Measurements from ENCODE around the gene PTCD1. TPM values are rescaled to one million over a fixed set of nuclear protein-coding genes. Genes with fewer than 3 reads are reported as not detected.
"Not testable (repeated sequence)": the region's sequence is repeated elsewhere in the genome, so short reads cannot be mapped to it uniquely, and the experiment has no call there.

PTCD1 gene
- total RNA-seq, 1 donor from 2014 or later, result 5.5 TPM

DNA sequence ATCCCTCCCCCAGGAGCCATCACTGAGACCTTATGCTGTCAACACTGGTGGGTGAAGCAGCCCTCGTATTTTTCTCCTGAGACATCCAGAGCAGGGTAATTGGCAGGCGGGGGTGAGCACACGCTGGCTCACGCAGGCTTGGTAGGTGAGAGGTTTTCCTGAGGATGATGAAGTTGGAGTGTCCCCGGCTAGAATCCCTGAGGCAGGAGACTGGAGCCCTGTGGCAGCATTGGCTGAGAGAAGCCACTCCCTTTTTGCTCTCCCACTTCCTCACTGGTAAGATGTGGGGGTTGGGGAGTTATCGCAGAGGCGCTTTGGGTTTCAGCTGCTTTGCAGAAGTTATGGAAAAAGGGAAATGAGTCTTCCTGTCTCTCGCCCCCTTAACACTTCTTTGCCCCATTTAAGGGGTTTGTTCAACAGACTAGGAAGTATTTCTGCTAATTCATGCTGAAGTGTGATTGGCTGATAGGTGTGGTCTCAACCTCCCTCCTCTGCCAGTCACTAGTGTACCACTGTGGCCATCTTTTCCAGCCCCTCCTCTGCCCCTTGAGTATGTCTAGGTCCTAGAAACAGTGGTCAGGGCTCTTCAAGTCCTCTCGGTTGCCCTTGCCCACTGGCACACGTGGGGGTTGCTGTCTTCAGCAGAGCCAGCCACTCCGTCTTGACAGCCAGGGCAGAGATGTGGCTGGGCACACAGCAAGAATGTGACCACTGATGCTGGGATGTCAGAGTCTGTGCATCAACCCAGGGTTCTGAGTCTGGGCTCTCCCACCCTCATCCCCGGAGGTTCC lies 58.4 kb downstream of the PTCD1 start:
- H3K36me3 Mint-ChIP-seq (ENCODE audit: unreplicated experiment), result no peaks in the 10 kb centered on the region
- H3K27ac Mint-ChIP-seq (ENCODE audit: unreplicated experiment), result no peak overlapping the region
- TF ChIP-seq, protein P1, sequence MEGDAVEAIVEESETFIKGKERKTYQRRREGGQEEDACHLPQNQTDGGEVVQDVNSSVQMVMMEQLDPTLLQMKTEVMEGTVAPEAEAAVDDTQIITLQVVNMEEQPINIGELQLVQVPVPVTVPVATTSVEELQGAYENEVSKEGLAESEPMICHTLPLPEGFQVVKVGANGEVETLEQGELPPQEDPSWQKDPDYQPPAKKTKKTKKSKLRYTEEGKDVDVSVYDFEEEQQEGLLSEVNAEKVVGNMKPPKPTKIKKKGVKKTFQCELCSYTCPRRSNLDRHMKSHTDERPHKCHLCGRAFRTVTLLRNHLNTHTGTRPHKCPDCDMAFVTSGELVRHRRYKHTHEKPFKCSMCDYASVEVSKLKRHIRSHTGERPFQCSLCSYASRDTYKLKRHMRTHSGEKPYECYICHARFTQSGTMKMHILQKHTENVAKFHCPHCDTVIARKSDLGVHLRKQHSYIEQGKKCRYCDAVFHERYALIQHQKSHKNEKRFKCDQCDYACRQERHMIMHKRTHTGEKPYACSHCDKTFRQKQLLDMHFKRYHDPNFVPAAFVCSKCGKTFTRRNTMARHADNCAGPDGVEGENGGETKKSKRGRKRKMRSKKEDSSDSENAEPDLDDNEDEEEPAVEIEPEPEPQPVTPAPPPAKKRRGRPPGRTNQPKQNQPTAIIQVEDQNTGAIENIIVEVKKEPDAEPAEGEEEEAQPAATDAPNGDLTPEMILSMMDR (IDR thresholded peaks at IDR 0.05; ENCODE audit: partially characterized antibody, unreplicated experiment), result no peak
- no peak overlapping the region for H3K4me3 Mint-ChIP-seq (ENCODE audit: unreplicated experiment)
- H3K27me3 Mint-ChIP-seq (ENCODE audit: unreplicated experiment), result peaks cover 3% of the 10 kb centered on the region
- peaks cover 4% of the 10 kb centered on the region for H3K9me3 Mint-ChIP-seq (ENCODE audit: unreplicated experiment)
- H3K4me1 Mint-ChIP-seq (ENCODE audit: low read depth, unreplicated experiment), result no peaks in the 10 kb centered on the region
- DNase-seq, result no peak

DNA sequence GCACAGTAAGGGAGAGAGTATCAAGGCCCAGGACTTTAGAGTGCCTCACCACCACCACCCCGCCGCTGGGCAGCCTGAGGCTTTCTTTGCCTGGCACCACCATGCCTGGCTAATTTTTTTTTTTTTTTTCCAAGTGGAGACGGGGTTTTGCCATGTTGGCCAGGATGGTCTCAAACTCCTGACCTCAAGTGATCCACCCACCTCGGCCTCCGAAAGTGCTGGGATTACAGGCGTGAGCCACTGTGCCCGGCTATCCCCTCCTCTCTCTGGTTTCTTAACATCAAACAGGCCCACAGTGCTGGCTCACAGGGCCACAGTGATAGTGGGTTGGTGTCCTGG lies 58.9 kb downstream of the PTCD1 start:
- not testable (repeated sequence) for H3K36me3 Mint-ChIP-seq (ENCODE audit: unreplicated experiment); H3K27ac Mint-ChIP-seq (ENCODE audit: unreplicated experiment); H3K9me3 Mint-ChIP-seq (ENCODE audit: unreplicated experiment); H3K4me1 Mint-ChIP-seq (ENCODE audit: low read depth, unreplicated experiment); H3K27me3 Mint-ChIP-seq (ENCODE audit: unreplicated experiment); H3K4me3 Mint-ChIP-seq (ENCODE audit: unreplicated experiment); DNase-seq

DNA sequence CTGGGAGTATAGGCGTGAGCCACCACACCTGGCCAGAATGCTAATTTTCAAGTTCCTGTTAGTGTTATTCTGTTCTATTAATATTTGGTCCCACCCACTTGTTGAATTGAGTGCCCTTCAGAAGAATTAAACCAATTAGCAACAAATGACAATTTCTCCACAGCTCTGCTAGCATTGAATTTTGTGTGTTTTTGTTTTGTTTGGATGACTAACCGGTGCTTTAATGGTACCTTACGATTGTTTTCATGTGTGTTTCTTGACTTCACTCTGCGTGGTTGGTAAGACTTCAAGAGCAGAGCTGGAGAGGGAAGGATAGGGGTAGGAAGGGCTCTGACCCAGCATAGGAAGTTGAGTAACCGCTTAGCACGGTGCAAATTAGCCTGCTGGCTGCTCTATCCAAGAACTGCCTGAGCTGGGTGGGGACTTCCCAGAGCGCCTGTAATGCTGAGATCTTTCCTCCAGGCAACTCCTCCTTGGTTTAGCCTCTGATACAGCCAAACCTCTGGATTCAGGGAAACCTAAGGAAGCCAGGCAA lies 59.5 kb downstream of the PTCD1 start:
- no peak overlapping the region for H3K27ac Mint-ChIP-seq (ENCODE audit: unreplicated experiment)
- H3K4me3 Mint-ChIP-seq (ENCODE audit: unreplicated experiment), result no peak overlapping the region
- TF ChIP-seq, protein P1 (IDR thresholded peaks at IDR 0.05; ENCODE audit: partially characterized antibody, unreplicated experiment), result no peak
- no peaks in the 10 kb centered on the region for H3K4me1 Mint-ChIP-seq (ENCODE audit: low read depth, unreplicated experiment)
- DNase-seq, result no peak
- peaks cover 4% of the 10 kb centered on the region for H3K9me3 Mint-ChIP-seq (ENCODE audit: unreplicated experiment)
- peaks cover 3% of the 10 kb centered on the region for H3K27me3 Mint-ChIP-seq (ENCODE audit: unreplicated experiment)
- no peaks in the 10 kb centered on the region for H3K36me3 Mint-ChIP-seq (ENCODE audit: unreplicated experiment)

DNA sequence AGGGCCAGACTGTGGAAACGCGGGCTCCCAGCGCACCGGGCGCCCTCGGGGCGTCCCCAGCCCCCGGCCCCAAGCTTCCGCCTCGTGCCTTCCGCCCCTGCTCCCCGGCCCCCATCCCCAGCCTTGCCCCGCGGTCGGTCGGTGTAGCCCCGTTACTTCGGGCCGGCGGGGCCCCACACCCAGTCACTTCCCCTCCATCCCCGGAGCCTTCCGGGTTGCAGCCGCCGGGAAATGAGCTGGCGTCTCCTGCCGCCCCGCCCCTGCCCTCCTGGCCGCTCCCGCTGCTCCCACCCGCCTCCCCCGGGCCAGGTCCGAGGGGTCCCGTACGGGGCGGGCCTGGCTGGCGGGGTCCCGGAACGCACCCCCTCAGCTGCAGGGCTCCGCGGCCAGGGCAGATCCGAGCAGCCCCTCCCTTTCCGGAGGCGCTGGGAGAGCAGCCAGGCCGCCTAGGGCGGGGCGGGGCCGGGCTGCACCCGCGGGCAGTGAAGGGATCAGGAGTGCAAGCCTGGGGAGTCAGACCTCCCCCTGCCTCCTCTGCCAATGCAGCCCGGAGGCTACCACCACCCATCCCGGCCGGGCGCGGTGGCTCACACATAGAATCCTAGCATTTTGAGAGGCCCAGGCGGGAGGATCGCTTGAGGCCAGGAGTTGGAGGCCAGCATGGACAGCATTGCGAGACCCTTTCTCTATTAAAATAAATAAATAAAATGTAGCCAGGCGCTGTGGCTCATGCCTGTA lies 63.4 kb downstream of the PTCD1 start:
- Mint-ChIP-seq H3K27ac (ENCODE audit: unreplicated experiment) (no peak overlapping the region), H3K9me3 (ENCODE audit: unreplicated experiment) (peaks cover 4% of the 10 kb centered on the region), H3K4me3 (ENCODE audit: unreplicated experiment) (no peak overlapping the region)

More for the DNA sequence above, 63.4 kb downstream of the PTCD1 start:
- DNase-seq, result peak; percentile 58
- TF ChIP-seq, protein P1 (IDR thresholded peaks at IDR 0.05; ENCODE audit: partially characterized antibody, unreplicated experiment), result no peak
- H3K36me3 Mint-ChIP-seq (ENCODE audit: unreplicated experiment), result no peaks in the 10 kb centered on the region
- H3K27me3 Mint-ChIP-seq (ENCODE audit: unreplicated experiment), result peaks cover 4% of the 10 kb centered on the region
- no peaks in the 10 kb centered on the region for H3K4me1 Mint-ChIP-seq (ENCODE audit: low read depth, unreplicated experiment)

Measured in glutamatergic neuron (in vitro differentiated cells).